Liver (tissue), 3 donors: Measurements from ENCODE around the gene SNAI3.

ENCODE experiments used
- FOXA1 ChIP-seq: IDR thresholded peaks from 2 replicates; pipeline ENCODE4 v1.6.1; 2016; ENCODE audit warnings: antibody characterized with exemption
- GABPA ChIP-seq, 2 donors: IDR thresholded peaks in 1 of 2; conservative IDR thresholded peaks in 1 of 2; 2 replicates each; pipeline ENCODE4 v1.6.1; 2016; ENCODE audit warnings: antibody characterized with exemption in 2 of 2, mild to moderate bottlenecking in 1 of 2, moderate library complexity in 1 of 2
- JUND ChIP-seq, 2 donors: IDR thresholded peaks; 2 replicates each; pipeline ENCODE4 v1.6.1; 2016; ENCODE audit warnings: antibody characterized with exemption in 2 of 2
- NR2F2 ChIP-seq: IDR thresholded peaks from 2 replicates; pipeline ENCODE4 v1.6.1; 2016; ENCODE audit warnings: antibody characterized with exemption
- RAD21 ChIP-seq, 2 donors: IDR thresholded peaks; 2 replicates each; pipeline ENCODE4 v1.6.1; 2016; ENCODE audit warnings: antibody characterized with exemption in 2 of 2, mild to moderate bottlenecking in 2 of 2
- TAF1 ChIP-seq: conservative IDR thresholded peaks from 2 replicates; pipeline ENCODE4 v1.6.1; 2016; ENCODE audit warnings: antibody characterized with exemption, mild to moderate bottlenecking
- TF ChIP-seq, protein P1 (sequence below): fragments of 150-350 bp; IDR thresholded peaks from 2 replicates; pipeline ENCODE4 v1.5.1; 2017; ENCODE audit warnings: improper control_type of control experiment, low read depth, low read length; ENCODE audit not compliant: missing input control
- TF ChIP-seq, protein P2 (sequence below): IDR thresholded peaks from 2 replicates; pipeline ENCODE4 v1.6.1; 2016; ENCODE audit warnings: antibody characterized with exemption
- TF ChIP-seq, protein P3 (sequence below): IDR thresholded peaks from 2 replicates; pipeline ENCODE4 v1.6.1; 2016; ENCODE audit warnings: antibody characterized with exemption
- donor health status: healthy.
- donor health status: healthy.

DNA sequence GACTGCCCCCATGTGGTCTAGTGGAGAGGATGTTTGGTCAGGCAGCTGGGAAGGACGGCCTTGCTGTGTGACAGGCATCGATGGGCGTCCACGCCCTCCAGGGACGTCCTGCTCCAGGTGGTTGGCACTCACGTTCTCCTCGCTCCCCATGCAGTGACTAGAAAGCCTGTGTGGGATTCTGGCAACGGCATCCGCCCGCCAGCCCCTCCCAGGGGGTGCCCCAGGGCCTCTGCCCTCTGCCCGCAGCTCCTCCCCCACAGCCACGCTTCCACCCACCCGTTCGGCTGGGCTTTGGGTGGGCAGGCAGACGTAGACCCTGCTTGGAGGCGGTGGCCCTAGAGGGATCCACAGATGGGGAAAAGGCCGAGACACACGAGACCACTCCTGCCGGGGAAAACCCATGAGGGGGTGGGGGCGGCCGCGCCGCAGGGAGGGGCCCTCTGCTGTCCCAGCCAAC is 52.6 kb downstream of the SNAI3 start:
- no peak for TF ChIP-seq GABPA (IDR thresholded peaks at IDR 0.05 in 1 of 2, conservative IDR thresholded peaks at IDR 0.05 in 1 of 2)
- TF ChIP-seq, protein P1, sequence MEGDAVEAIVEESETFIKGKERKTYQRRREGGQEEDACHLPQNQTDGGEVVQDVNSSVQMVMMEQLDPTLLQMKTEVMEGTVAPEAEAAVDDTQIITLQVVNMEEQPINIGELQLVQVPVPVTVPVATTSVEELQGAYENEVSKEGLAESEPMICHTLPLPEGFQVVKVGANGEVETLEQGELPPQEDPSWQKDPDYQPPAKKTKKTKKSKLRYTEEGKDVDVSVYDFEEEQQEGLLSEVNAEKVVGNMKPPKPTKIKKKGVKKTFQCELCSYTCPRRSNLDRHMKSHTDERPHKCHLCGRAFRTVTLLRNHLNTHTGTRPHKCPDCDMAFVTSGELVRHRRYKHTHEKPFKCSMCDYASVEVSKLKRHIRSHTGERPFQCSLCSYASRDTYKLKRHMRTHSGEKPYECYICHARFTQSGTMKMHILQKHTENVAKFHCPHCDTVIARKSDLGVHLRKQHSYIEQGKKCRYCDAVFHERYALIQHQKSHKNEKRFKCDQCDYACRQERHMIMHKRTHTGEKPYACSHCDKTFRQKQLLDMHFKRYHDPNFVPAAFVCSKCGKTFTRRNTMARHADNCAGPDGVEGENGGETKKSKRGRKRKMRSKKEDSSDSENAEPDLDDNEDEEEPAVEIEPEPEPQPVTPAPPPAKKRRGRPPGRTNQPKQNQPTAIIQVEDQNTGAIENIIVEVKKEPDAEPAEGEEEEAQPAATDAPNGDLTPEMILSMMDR = no peak
- TF ChIP-seq FOXA1 = no peak
- TF ChIP-seq NR2F2 = no peak
- TF ChIP-seq, protein P2, sequence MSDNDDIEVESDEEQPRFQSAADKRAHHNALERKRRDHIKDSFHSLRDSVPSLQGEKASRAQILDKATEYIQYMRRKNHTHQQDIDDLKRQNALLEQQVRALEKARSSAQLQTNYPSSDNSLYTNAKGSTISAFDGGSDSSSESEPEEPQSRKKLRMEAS = no peak
- no peak for TF ChIP-seq TAF1
- TF ChIP-seq RAD21 (IDR thresholded peaks at IDR 0.05) = no peak
- TF ChIP-seq, protein P3, sequence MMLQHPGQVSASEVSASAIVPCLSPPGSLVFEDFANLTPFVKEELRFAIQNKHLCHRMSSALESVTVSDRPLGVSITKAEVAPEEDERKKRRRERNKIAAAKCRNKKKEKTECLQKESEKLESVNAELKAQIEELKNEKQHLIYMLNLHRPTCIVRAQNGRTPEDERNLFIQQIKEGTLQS = no peak
- no peak for TF ChIP-seq JUND (IDR thresholded peaks at IDR 0.05)
